DND-41 (cell line): ENCODE data around the gene DDIT4.
A peak's percentile ranks its signal among the peaks of the same experiment; 100 is the strongest.

ENCODE experiments used
- ATAC-seq: fragments of 200-7000 bp; cut with Tn5 transposase; 3 replicates; pipeline ENCODE4 v1.9.1; 2021; ENCODE audit warnings: low read depth; ENCODE audit not compliant: insufficient read depth
- DNase-seq: peaks from one replicate; pipeline ENCODE4 v3.0.0-alpha.2; 2020
- H2AFZ ChIP-seq: 2 replicates; pipeline ENCODE4 v1.6.0; 2012; ENCODE audit warnings: low read depth, low read length
- H3K27ac ChIP-seq: 2 replicates; pipeline ENCODE4 v1.5.1; 2012; ENCODE audit warnings: low read length, inconsistent platforms
- H3K27me3 ChIP-seq: fragments of 200-600 bp; sonication (generic); 2 replicates; pipeline ENCODE4 v1.6.0; 2012; ENCODE audit warnings: low read length, mild to moderate bottlenecking, inconsistent platforms; ENCODE audit not compliant: insufficient read depth, poor library complexity
- H3K36me3 ChIP-seq: 2 replicates; pipeline ENCODE4 v1.5.1; 2012; ENCODE audit warnings: low read length, inconsistent platforms; ENCODE audit not compliant: insufficient read depth
- H3K4me1 ChIP-seq: 2 replicates; pipeline ENCODE4 v1.5.1; 2012; ENCODE audit warnings: mild to moderate bottlenecking, low read length; ENCODE audit not compliant: insufficient read depth
- H3K4me2 ChIP-seq: 2 replicates; pipeline ENCODE4 v1.6.0; 2012; ENCODE audit warnings: mild to moderate bottlenecking, moderate library complexity, low read length, inconsistent platforms; ENCODE audit not compliant: insufficient read depth
- H3K4me3 ChIP-seq, 2 experiments: fragments of 200-600 bp in 1 of 2; shearing (Covaris generic) in 1 of 2; 2 replicates each; pipeline ENCODE4 v1.5.1; 2012 to 2016; ENCODE audit warnings: inconsistent platforms in 2 of 2, low read length in 2 of 2, mild to moderate bottlenecking in 2 of 2, low read depth in 1 of 2, moderate library complexity in 1 of 2
- H3K79me2 ChIP-seq: 2 replicates; pipeline ENCODE4 v1.6.0; 2012; ENCODE audit warnings: low read length, inconsistent platforms; ENCODE audit not compliant: insufficient read depth
- H3K9ac ChIP-seq: 2 replicates; pipeline ENCODE4 v1.6.0; 2012; ENCODE audit warnings: low read depth, mild to moderate bottlenecking, inconsistent platforms, low read length, moderate library complexity
- H3K9me3 ChIP-seq: 2 replicates; pipeline ENCODE4 v1.5.1; 2012; ENCODE audit warnings: low read length, moderate library complexity, mild to moderate bottlenecking, inconsistent platforms; ENCODE audit not compliant: insufficient read depth, severe bottlenecking
- H4K20me1 ChIP-seq: 2 replicates; pipeline ENCODE4 v1.6.0; 2012; ENCODE audit warnings: low read length; ENCODE audit not compliant: insufficient read depth
- EZH2 ChIP-seq: IDR thresholded peaks from 3 replicates; pipeline ENCODE4 v1.6.1; 2012; ENCODE audit warnings: borderline replicate concordance, low read depth, mild to moderate bottlenecking, moderate library complexity, low read length, inconsistent platforms; ENCODE audit not compliant: severe bottlenecking
- TF ChIP-seq, protein P1 (sequence below): IDR thresholded peaks from 2 replicates; pipeline ENCODE4 v1.5.1; 2012; ENCODE audit warnings: borderline replicate concordance, low read length, moderate library complexity, mild to moderate bottlenecking; ENCODE audit not compliant: poor library complexity, severe bottlenecking; ENCODE audit errors: extremely low read depth

DDIT4 gene

DNA sequence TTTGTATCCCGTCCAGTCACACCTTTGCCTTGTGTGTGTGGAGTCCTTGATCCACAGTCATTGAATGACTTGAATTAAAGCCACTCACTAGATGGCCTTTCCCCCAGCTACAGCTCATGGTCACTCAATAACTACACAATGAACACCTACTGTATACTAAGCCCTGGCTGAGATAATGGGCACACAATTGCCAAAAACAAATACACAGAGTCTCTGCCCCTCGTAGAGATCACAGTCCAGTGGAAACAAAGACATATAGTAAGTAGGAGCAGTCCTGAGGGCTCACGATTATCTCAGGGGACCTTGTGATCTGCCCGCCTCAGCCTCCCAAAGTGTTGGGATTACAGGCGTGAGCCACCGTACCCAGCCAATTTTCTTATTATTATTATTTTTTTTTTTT lies 22.1 kb upstream of the DDIT4 start:
- Histone ChIP-seq H4K20me1 (no peaks in the 10 kb centered on the region), H3K27me3 (no peaks in the 10 kb centered on the region), H3K4me3 (no peak overlapping the region), H3K9ac (no peak overlapping the region), H3K79me2 (no peaks in the 10 kb centered on the region), H3K36me3 (no peaks in the 10 kb centered on the region), H3K27ac (no peak overlapping the region), H3K9me3 (no peaks in the 10 kb centered on the region), H3K4me1 (peaks cover 40% of the 10 kb centered on the region), H3K4me2 (no peak overlapping the region), H2AFZ (no peak overlapping the region)
- no peak for ATAC-seq
- no peak for TF ChIP-seq EZH2
- DNase-seq, result no peak

DNA sequence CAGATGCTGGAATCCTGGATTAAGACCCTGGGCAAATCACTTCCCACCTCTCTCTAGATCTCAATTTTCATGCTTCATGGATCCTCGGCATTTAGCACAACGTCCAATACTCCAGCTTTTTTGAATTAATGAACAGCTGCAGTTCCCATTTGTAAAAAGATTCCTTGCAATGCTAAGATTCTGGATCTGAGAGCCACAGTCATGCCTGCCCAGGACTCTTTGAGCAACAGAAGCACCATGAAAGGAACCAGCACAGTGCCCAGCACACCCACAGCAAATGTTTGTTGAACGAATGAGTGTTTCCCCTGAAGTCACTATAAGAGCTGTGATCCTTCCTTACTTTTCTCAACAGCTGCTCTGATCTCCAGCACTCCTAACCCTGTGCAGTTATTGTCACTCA lies 20.8 kb upstream of the DDIT4 start:
- no peaks in the 10 kb centered on the region for H4K20me1 ChIP-seq
- H3K4me1 ChIP-seq, result peaks cover 32% of the 10 kb centered on the region
- peak overlapping the region; percentile 19; the same call in 1 of the 2 replicates for H3K27ac ChIP-seq
- no peak overlapping the region for H3K4me2 ChIP-seq
- no peaks in the 10 kb centered on the region for H3K27me3 ChIP-seq
- H3K79me2 ChIP-seq, result no peaks in the 10 kb centered on the region
- no peak overlapping the region for H2AFZ ChIP-seq
- no peaks in the 10 kb centered on the region for H3K36me3 ChIP-seq
- H3K9me3 ChIP-seq, result no peaks in the 10 kb centered on the region
- TF ChIP-seq, protein P1, sequence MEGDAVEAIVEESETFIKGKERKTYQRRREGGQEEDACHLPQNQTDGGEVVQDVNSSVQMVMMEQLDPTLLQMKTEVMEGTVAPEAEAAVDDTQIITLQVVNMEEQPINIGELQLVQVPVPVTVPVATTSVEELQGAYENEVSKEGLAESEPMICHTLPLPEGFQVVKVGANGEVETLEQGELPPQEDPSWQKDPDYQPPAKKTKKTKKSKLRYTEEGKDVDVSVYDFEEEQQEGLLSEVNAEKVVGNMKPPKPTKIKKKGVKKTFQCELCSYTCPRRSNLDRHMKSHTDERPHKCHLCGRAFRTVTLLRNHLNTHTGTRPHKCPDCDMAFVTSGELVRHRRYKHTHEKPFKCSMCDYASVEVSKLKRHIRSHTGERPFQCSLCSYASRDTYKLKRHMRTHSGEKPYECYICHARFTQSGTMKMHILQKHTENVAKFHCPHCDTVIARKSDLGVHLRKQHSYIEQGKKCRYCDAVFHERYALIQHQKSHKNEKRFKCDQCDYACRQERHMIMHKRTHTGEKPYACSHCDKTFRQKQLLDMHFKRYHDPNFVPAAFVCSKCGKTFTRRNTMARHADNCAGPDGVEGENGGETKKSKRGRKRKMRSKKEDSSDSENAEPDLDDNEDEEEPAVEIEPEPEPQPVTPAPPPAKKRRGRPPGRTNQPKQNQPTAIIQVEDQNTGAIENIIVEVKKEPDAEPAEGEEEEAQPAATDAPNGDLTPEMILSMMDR, result no peak
- TF ChIP-seq EZH2, result no peak
- no peak overlapping the region for H3K9ac ChIP-seq
- ATAC-seq (no peak), DNase-seq (no peak)
- no peak overlapping the region for H3K4me3 ChIP-seq

DNA sequence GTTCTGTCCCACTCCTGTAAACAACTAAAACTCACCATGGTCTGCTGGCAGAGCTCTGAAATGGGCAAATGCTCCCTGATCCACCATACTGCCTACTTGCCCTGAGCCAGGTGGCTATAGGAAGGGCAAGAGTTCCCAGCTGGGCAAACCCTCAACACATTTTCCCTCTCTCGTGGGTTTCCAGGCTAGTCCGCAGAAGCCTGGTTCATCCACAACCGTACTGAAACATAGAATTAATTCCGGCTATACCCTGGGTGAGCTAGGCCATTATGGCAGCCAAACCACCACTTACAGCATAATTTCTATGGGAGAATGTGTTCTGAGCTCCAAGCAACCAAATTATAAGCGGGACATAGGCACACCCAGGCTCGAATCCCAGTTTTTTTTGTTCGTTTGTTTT lies 20.1 kb upstream of the DDIT4 start:
- Histone ChIP-seq H3K4me2 (no peak overlapping the region), H3K9ac (no peak overlapping the region), H3K27ac (no peak overlapping the region; the same call in 1 of the 2 replicates)

DNA sequence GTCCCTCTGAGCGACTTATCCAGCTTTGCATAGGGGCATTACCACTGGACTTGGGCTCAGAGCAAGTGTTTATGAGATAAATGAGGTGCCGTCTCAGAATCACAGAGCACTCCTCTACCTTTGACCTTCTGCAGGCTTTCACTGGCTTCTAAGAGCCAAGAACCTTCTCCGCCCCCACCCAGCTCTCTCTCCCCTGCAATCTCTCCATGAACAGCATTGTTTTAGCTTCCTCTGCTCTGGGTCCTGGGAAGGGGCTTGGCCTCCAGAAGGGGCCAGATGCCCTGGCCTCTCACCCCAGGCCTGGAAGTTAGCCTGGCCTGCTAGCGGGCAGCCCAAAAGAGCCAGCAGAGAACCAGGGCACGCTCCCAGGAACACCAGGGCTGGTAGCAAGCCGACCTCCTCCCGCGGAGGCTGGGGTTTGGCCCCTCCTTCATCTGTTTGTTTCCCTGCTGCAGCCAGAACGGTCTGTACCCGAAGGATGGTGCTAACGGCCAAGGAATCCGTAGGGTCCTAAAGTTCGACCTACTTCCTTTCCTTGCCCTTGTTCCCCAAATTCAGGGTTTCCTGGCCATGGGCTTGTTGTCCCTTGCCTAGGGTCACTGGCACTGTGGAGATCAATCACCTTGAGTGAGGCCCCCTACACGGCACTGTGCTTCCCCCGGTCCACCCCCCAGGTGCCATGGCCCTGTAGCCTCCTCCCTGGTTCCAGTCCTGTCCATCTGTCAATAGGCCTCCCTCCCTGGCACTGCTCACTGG lies 18.7 kb upstream of the DDIT4 start:
- H2AFZ ChIP-seq, result no peak overlapping the region
- peak; percentile 68 for ATAC-seq
- no peak for TF ChIP-seq EZH2
- TF ChIP-seq, protein P1, result no peak

More for the DNA sequence above, 20.1 kb upstream of the DDIT4 start:
- no peak overlapping the region for H3K4me3 ChIP-seq
- TF ChIP-seq EZH2, result no peak
- TF ChIP-seq, protein P1, result no peak
- no peaks in the 10 kb centered on the region for H3K36me3 ChIP-seq
- ATAC-seq, result no peak
- no peaks in the 10 kb centered on the region for H3K9me3 ChIP-seq
- no peaks in the 10 kb centered on the region for H3K79me2 ChIP-seq
- no peaks in the 10 kb centered on the region for H4K20me1 ChIP-seq
- DNase-seq, result no peak
- H3K27me3 ChIP-seq, result no peaks in the 10 kb centered on the region
- no peak overlapping the region for H2AFZ ChIP-seq
- H3K4me1 ChIP-seq, result peaks cover 29% of the 10 kb centered on the region

More for the DNA sequence above, 18.7 kb upstream of the DDIT4 start:
- Histone ChIP-seq H4K20me1 (no peaks in the 10 kb centered on the region), H3K4me2 (no peak overlapping the region), H3K36me3 (no peaks in the 10 kb centered on the region), H3K9ac (no peak overlapping the region), H3K4me1 (peaks cover 30% of the 10 kb centered on the region), H3K9me3 (no peaks in the 10 kb centered on the region), H3K27me3 (no peaks in the 10 kb centered on the region), H3K27ac (no peak overlapping the region), H3K79me2 (no peaks in the 10 kb centered on the region), H3K4me3 (no peak overlapping the region)
- DNase-seq, result peak; percentile 51
